Temporal lobe (tissue), 1 donor: Measurements from ENCODE around the gene CCR8. TPM values are rescaled to one million over a fixed set of nuclear protein-coding genes. Genes with fewer than 3 reads are reported as not detected.

Experiments
- total RNA-seq: library from RNA; depleted of rRNA; stranded (reverse); fragments of >200 nt; gene quantifications from one replicate; pipeline ENCODE4 v1.2.3, GENCODE V29; 2014

CCR8 gene
- total RNA-seq, 1 donor from 2014 or later: not detected

Other genes starting within 250 kb of the CCR8 start
- 18.2 TPM for gene GORASP1, start 222.1 kb upstream of the CCR8 start, total RNA-seq
- 2.0 TPM for gene TTC21A, start 222.0 kb upstream of the CCR8 start, total RNA-seq
- 3.7 TPM for gene CSRNP1, start 176.1 kb upstream of the CCR8 start, total RNA-seq
- not detected for gene XIRP1, start 137.1 kb upstream of the CCR8 start, total RNA-seq
- 5.9 TPM for gene CX3CR1, start 49.7 kb upstream of the CCR8 start, total RNA-seq
- gene SLC25A38, start 53.7 kb downstream of the CCR8 start, total RNA-seq: 9.8 TPM
- 976 TPM for gene RPSA, start 77.0 kb downstream of the CCR8 start, total RNA-seq
- 0.25 TPM for gene MOBP, start 138.0 kb downstream of the CCR8 start, total RNA-seq